IPS-NIHi7 (cell line): ENCODE results near the gene CDC14B.
"Not testable (repeated sequence)": the region's sequence is repeated elsewhere in the genome, so short reads cannot be mapped to it uniquely, and the experiment has no call there.

Experiments
- DNase-seq: peaks from one replicate; pipeline ENCODE4 v3.0.0; 2012; ENCODE audit warnings: mixed read lengths; ENCODE audit errors: extremely low spot score

CDC14B gene

GRCh38 chr9:96550659-96551058 is 69.0 kb downstream of the CDC14B start:
- no peak for DNase-seq

- not testable (repeated sequence) for DNase-seq
These were observed 76.5 kb downstream of the CDC14B start for GRCh38 chr9:96543131-96543530.

- DNase-seq: no peak
These were observed 79.5 kb downstream of the CDC14B start for GRCh38 chr9:96540106-96540505.

- DNase-seq: no peak
These were observed 87.5 kb downstream of the CDC14B start for GRCh38 chr9:96532173-96532572.

GRCh38 chr9:96524764-96525163 is 94.9 kb downstream of the CDC14B start:
- no peak for DNase-seq

- no peak for DNase-seq
These were observed 95.6 kb downstream of the CDC14B start for GRCh38 chr9:96524045-96524444.

GRCh38 chr9:96523374-96523773 is 96.3 kb downstream of the CDC14B start:
- DNase-seq: no peak

- no peak for DNase-seq
These were observed 97.3 kb downstream of the CDC14B start for GRCh38 chr9:96522366-96522765.

GRCh38 chr9:96519787-96520186 is 99.9 kb downstream of the CDC14B start:
- DNase-seq: no peak

- no peak for DNase-seq
These were observed 100.5 kb downstream of the CDC14B start for GRCh38 chr9:96519095-96519494.

- DNase-seq: no peak
These were observed 103.8 kb downstream of the CDC14B start for GRCh38 chr9:96515621-96516470.

- no peak for DNase-seq
These were observed 104.9 kb downstream of the CDC14B start for GRCh38 chr9:96514800-96515158.

GRCh38 chr9:96514108-96514799 is 105.4 kb downstream of the CDC14B start:
- DNase-seq: no peak

GRCh38 chr9:96513622-96514021 is 106.0 kb downstream of the CDC14B start:
- DNase-seq: no peak

GRCh38 chr9:96512240-96512639 is 107.4 kb downstream of the CDC14B start:
- DNase-seq: no peak

- DNase-seq: no peak
These were observed 109.4 kb downstream of the CDC14B start for GRCh38 chr9:96510258-96510657.

GRCh38 chr9:96509848-96510247 is 109.8 kb downstream of the CDC14B start:
- DNase-seq: no peak

- DNase-seq: no peak
These were observed 110.6 kb downstream of the CDC14B start for GRCh38 chr9:96509026-96509425.

GRCh38 chr9:96508227-96508940 is 111.3 kb downstream of the CDC14B start:
- no peak for DNase-seq

- no peak for DNase-seq
These were observed 114.2 kb downstream of the CDC14B start for GRCh38 chr9:96505316-96505991.

- DNase-seq: no peak
These were observed 115.7 kb downstream of the CDC14B start for GRCh38 chr9:96503918-96504317.

GRCh38 chr9:96503374-96503748 is 116.3 kb downstream of the CDC14B start:
- DNase-seq: not testable (repeated sequence)
